B cell (primary cell): ENCODE data around the gene GPHN. TPM values are rescaled to one million over a fixed set of nuclear protein-coding genes. Genes with fewer than 3 reads are reported as not detected.
A peak's percentile ranks its signal among the peaks of the same experiment; 100 is the strongest.

ENCODE experiments used
- ATAC-seq: fragments of 200-7000 bp; cut with Tn5 transposase; one replicate; pipeline ENCODE4 v1.10.0; 2021; ENCODE audit warnings: low read depth, mild to moderate bottlenecking, moderate number of reproducible peaks, moderate library complexity
- CTCF ChIA-PET: fragments of 350-600 bp; sonication (Branson Sonifier 250); formaldehyde crosslinking; loops from one replicate; lab custom pipeline; 2021; ENCODE audit warnings: antibody characterized with exemption, inconsistent platforms; lab: Charles Lee
- POLR2A ChIA-PET: fragments of 350-600 bp; sonication (Branson Sonifier 250); formaldehyde crosslinking; loops from one replicate; lab custom pipeline; 2021; ENCODE audit warnings: antibody characterized with exemption; lab: Charles Lee
- DNase-seq: peaks from one replicate; pipeline ENCODE4 v3.0.0; 2013
- H2AFZ ChIP-seq: 2 replicates; pipeline ENCODE4 v1.6.1; 2012; ENCODE audit warnings: mild to moderate bottlenecking, low read depth, low read length; ENCODE audit not compliant: insufficient read depth, poor library complexity, severe bottlenecking
- H3K27ac ChIP-seq, 2 donors: 1 replicate in 1 of 2; 2 replicates in 1 of 2; pipeline ENCODE4 v1.5.1; 2012 to 2013; ENCODE audit warnings: low read length in 2 of 2, mild to moderate bottlenecking in 2 of 2, moderate library complexity in 1 of 2
- H3K27me3 ChIP-seq, 4 experiments: fragments of 200-600 bp in 1 of 4; sonication (generic) in 1 of 4; replicated peaks in 1 of 4; 1 replicate in 2 of 4; 2 replicates in 2 of 4; pipeline versions ENCODE4 v1.6.1 to v1.7.0; 2013 to 2016; ENCODE audit warnings: low read length in 3 of 4, mild to moderate bottlenecking in 2 of 4, mixed read lengths in 1 of 4, moderate library complexity in 1 of 4; ENCODE audit not compliant: insufficient read depth in 4 of 4, control insufficient read depth in 3 of 4; ENCODE audit errors: control extremely low read depth in 1 of 4
- H3K36me3 ChIP-seq, 2 experiments: replicated peaks in 1 of 2; 1 replicate in 1 of 2; 2 replicates in 1 of 2; pipeline versions ENCODE4 v1.6.1 to v1.7.1; 2013; ENCODE audit warnings: low read length in 1 of 2; ENCODE audit not compliant: insufficient read depth in 2 of 2, control insufficient read depth in 1 of 2; ENCODE audit errors: control extremely low read depth in 1 of 2, extremely low read depth in 1 of 2
- H3K4me1 ChIP-seq, 2 donors: fragments of 200-600 bp in 1 of 2; sonication (generic) in 1 of 2; 1 replicate in 1 of 2; 2 replicates in 1 of 2; pipeline versions ENCODE4 v1.5.1 to v1.6.1; 2013 to 2017; ENCODE audit warnings: low read length in 2 of 2; ENCODE audit not compliant: control insufficient read depth in 2 of 2, insufficient read depth in 2 of 2
- H3K4me2 ChIP-seq: replicated peaks from 2 replicates; pipeline ENCODE3; 2012; ENCODE audit warnings: mild to moderate bottlenecking, low read depth, low read length; ENCODE audit not compliant: poor library complexity, severe bottlenecking
- H3K4me3 ChIP-seq, 5 experiments: fragments of 200-600 bp in 1 of 5; sonication (generic) in 1 of 5; 1 replicate in 3 of 5; 2 replicates in 2 of 5; pipeline versions ENCODE4 v1.5.1 to v1.7.0; 2011 to 2016; ENCODE audit warnings: low read length in 4 of 5, mild to moderate bottlenecking in 4 of 5, low read depth in 2 of 5, control low read depth in 1 of 5, moderate library complexity in 1 of 5; ENCODE audit not compliant: insufficient read depth in 1 of 5; ENCODE audit errors: control extremely low read depth in 1 of 5, extremely low read depth in 1 of 5
- H3K79me2 ChIP-seq: fragments of 200-600 bp; sonication (generic); one replicate; pipeline ENCODE4 v1.6.0; 2016; ENCODE audit warnings: low read length; ENCODE audit not compliant: control insufficient read depth, insufficient read depth
- H3K9ac ChIP-seq: fragments of 200-600 bp; sonication (generic); 2 replicates; pipeline ENCODE4 v1.6.1; 2017; ENCODE audit warnings: mild to moderate bottlenecking, low read length, moderate library complexity
- H3K9me3 ChIP-seq, 3 donors: one replicate each; pipeline versions ENCODE4 v1.6.1 to v1.7.1; 2013; ENCODE audit warnings: low read length in 2 of 3; ENCODE audit not compliant: control insufficient read depth in 2 of 3, insufficient read depth in 1 of 3; ENCODE audit errors: control extremely low read depth in 1 of 3
- H4K20me1 ChIP-seq: 2 replicates; pipeline ENCODE4 v1.6.0; 2012; ENCODE audit warnings: mild to moderate bottlenecking, low read length; ENCODE audit not compliant: insufficient read depth, control insufficient read depth, poor library complexity, severe bottlenecking
- H3K27ac Mint-ChIP-seq: one replicate; pipeline ENCODE4 v1.8.0; 2021; ENCODE audit warnings: mixed read lengths
- H3K27me3 Mint-ChIP-seq: one replicate; pipeline ENCODE4 v1.8.0; 2021; ENCODE audit warnings: mixed read lengths
- H3K4me1 Mint-ChIP-seq: one replicate; pipeline ENCODE4 v1.8.0; 2021; ENCODE audit warnings: mixed read lengths
- H3K4me3 Mint-ChIP-seq: one replicate; pipeline ENCODE4 v1.8.0; 2021; ENCODE audit warnings: mixed read lengths
- H3K9me3 Mint-ChIP-seq: one replicate; pipeline ENCODE4 v1.8.0; 2022; ENCODE audit warnings: mixed read lengths; ENCODE audit not compliant: insufficient read depth
- EZH2 ChIP-seq: IDR thresholded peaks from 2 replicates; pipeline ENCODE4 v1.6.1; 2012; ENCODE audit warnings: borderline replicate concordance, low read depth, mild to moderate bottlenecking, moderate library complexity, low read length; ENCODE audit not compliant: insufficient read depth, poor library complexity, severe bottlenecking
- WGBS: methylation state at CpG from one replicate; pipeline ENCODE4 v1.1.5; 2013; ENCODE audit warnings: missing lambda C conversion rate; ENCODE audit not compliant: insufficient coverage; 5-methylcytosine and 5-hydroxymethylcytosine counted together
- intact Hi-C: fragments of 100-400 bp; cut with micrococcal nuclease; formaldehyde crosslinking; loops from one replicate; pipeline ENCODE4 v1.10.0; 2022
- polyA plus RNA-seq: library from polyadenylated mRNA; depleted of rRNA; stranded (reverse); fragments of >200 nt; gene quantifications from 2 replicates; pipeline ENCODE4 v1.2.3, GENCODE V29; 2012
- total RNA-seq, 2 donors: library from RNA; stranded (reverse); fragments of 120-200 nt in 1 of 2; gene quantifications; 1 replicate in 1 of 2; 2 replicates in 1 of 2; pipeline versions ENCODE4 v1.2.3 to v1.2.4, GENCODE V29; 2013 to 2022
- TF ChIP-seq, protein P1 (sequence below): fragments of 200-600 bp; IDR thresholded peaks from one replicate; pipeline ENCODE4 v1.8.0; 2022; ENCODE audit warnings: antibody characterized with exemption, mild to moderate bottlenecking

Gene GPHN
- total and polyA plus RNA-seq, 2 donors (not counting 1 experiment from before 2014, with no cell fraction given): 3.4 to 18.0 TPM

DNA sequence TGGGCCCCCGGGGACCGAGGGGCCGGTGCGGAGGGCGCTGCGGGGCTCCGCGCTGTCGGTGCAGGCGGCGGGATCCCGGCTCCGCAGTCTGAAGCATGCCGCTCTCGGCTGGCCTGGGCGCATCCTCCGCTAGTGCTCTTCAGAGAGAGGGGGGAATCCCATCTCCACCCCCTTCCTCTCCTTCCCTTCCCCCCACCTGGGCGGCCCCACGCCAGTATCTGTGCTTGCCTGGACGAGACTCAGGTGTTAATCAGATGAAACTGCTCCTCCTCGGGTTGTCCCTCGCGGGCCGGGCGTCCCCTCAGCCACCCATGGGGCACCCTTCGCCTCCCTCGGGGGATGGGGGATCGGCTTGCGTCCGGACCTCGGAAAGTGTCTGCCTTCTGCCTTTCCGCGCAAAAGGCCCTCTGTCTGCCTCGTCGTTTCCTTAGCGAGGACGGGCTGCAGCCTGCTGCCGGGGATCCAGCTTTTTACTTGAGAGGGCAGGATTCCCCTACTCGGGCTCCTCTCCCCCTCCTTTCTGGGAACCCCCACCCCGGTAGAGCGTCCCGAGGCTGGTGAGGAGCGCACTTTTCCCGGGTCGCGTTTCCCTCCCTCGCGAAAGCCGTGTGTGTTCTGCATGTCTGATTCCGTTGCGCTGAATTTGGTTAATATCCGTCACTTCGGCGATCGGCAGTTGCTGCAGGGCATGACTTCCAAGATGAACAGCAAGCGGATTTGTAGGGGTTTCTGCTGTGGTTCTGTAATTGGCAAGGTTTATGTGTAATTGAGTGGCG, 1.1 kb downstream of the GPHN start:
- H4K20me1 ChIP-seq: peaks cover 5% of the 10 kb centered on the region
- no peaks in the 10 kb centered on the region for H3K36me3 ChIP-seq
- Mint-ChIP-seq H3K9me3 (no peaks in the 10 kb centered on the region), H3K4me1 (peaks cover 25% of the 10 kb centered on the region), H3K27ac (peak overlapping the region; percentile 80), H3K4me3 (peak overlapping the region; percentile 89), H3K27me3 (peaks cover 6% of the 10 kb centered on the region)
- H2AFZ ChIP-seq: peak overlapping the region; percentile 92
- peak overlapping the region; percentile 92 for H3K4me2 ChIP-seq
- TF ChIP-seq EZH2: no peak
- TF ChIP-seq, protein P1, sequence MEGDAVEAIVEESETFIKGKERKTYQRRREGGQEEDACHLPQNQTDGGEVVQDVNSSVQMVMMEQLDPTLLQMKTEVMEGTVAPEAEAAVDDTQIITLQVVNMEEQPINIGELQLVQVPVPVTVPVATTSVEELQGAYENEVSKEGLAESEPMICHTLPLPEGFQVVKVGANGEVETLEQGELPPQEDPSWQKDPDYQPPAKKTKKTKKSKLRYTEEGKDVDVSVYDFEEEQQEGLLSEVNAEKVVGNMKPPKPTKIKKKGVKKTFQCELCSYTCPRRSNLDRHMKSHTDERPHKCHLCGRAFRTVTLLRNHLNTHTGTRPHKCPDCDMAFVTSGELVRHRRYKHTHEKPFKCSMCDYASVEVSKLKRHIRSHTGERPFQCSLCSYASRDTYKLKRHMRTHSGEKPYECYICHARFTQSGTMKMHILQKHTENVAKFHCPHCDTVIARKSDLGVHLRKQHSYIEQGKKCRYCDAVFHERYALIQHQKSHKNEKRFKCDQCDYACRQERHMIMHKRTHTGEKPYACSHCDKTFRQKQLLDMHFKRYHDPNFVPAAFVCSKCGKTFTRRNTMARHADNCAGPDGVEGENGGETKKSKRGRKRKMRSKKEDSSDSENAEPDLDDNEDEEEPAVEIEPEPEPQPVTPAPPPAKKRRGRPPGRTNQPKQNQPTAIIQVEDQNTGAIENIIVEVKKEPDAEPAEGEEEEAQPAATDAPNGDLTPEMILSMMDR: no peak
- DNase-seq (peak; percentile 63), ATAC-seq (peak; percentile 5)
- peaks cover 0 to 8% (median 0%) of the 10 kb centered on the region in 4 experiments for H3K27me3 ChIP-seq
- intact Hi-C loops: loop anchor here (1.0 to 5.0 kb wide), 3 partner anchors 732 to 1188 kb away; partner anchors contain the start of genes EIF2S1, PALS1 and RDH11
- ChIA-PET CTCF (interaction anchor here (1.6 kb wide), 1 partner anchor 13 kb away, joined by 4 read pairs; no protein-coding TSS in a partner anchor), POLR2A (interaction anchor here (0.6 kb wide), 1 partner anchor 732 kb away, joined by 4 read pairs; the partner anchor contains the start of gene PALS1)
- peaks cover 7 to 18% of the 10 kb centered on the region in 2 donors for H3K4me1 ChIP-seq
- peak overlapping the region; percentile 74 to 90 (median 81) for H3K4me3 ChIP-seq
- WGBS: under 1% methylated on average over 46 of the region's 57 CpGs
- peak overlapping the region; percentile 79 for H3K9ac ChIP-seq
- H3K79me2 ChIP-seq: peaks cover 6% of the 10 kb centered on the region
- H3K9me3 ChIP-seq: no peaks in the 10 kb centered on the region
- H3K27ac ChIP-seq: peak overlapping the region in 1 of 2 donors; percentile 66

DNA sequence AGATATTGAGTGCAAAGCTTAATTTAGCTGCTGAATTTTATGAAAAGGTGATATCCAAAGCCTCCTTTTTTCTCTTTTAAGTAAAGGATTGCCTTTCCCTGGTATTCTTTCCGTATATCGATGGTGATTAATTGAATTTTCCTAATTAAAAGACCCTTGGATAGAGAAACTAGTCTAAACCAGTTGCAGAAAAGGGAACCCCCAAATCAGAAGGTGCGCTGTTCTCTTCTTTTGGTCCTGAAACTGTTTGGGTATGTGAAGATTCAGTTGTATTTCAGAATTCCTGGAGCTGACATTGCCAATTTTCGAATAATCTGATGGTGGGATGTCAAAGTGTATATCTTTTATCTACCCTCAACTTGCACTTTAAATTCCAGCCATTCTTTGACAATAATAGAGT, 1.9 kb downstream of the GPHN start:
- Histone ChIP-seq H2AFZ (peak overlapping the region; percentile 92), H3K9me3 (no peaks in the 10 kb centered on the region), H3K4me1 (peaks cover 7 to 18% of the 10 kb centered on the region in 2 donors), H3K27me3 (peaks cover 0 to 8% (median 0%) of the 10 kb centered on the region in 4 experiments), H3K27ac (no peak overlapping the region), H3K79me2 (peaks cover 11% of the 10 kb centered on the region), H3K4me2 (peak overlapping the region; percentile 92), H3K36me3 (no peaks in the 10 kb centered on the region), H3K9ac (peak overlapping the region; percentile 79), H4K20me1 (peaks cover 5% of the 10 kb centered on the region), H3K4me3 (peak overlapping the region in 1 of 5 experiments; percentile 80)
- ChIA-PET CTCF (interaction anchor here (1.6 kb wide), 1 partner anchor 13 kb away, joined by 4 read pairs; no protein-coding TSS in a partner anchor), POLR2A (no interaction called here)
- DNase-seq (no peak), ATAC-seq (no peak)
- WGBS: no CpG with 5 or more reads among the region's 4 CpGs
- peaks cover 25% of the 10 kb centered on the region for H3K4me1 Mint-ChIP-seq
- TF ChIP-seq EZH2: no peak
- TF ChIP-seq, protein P1: no peak
- no peak overlapping the region for H3K27ac Mint-ChIP-seq
- intact Hi-C loops: loop anchor here (2.0 to 5.0 kb wide), 2 partner anchors 851 to 1187 kb away; partner anchors contain the start of genes EIF2S1 and RDH11
- H3K4me3 Mint-ChIP-seq: peak overlapping the region; percentile 89
- peaks cover 6% of the 10 kb centered on the region for H3K27me3 Mint-ChIP-seq
- H3K9me3 Mint-ChIP-seq: no peaks in the 10 kb centered on the region
